K562 (cell line): ENCODE data around the gene PRMT7.

Source experiments
- CTCF ChIP-seq, 3 experiments: IDR thresholded peaks in 2 of 3; conservative IDR thresholded peaks in 1 of 3; 2 replicates each; pipeline ENCODE4 v1.5.1; 2011 to 2012; ENCODE audit warnings: low read length in 3 of 3, mild to moderate bottlenecking in 3 of 3, control low read depth in 2 of 3, improper control_type of control experiment in 1 of 3, inconsistent platforms in 1 of 3, low read depth in 1 of 3, mixed read lengths in 1 of 3, moderate library complexity in 1 of 3; ENCODE audit not compliant: insufficient read depth in 2 of 3
- EP300 ChIP-seq: IDR thresholded peaks from 2 replicates; pipeline ENCODE4 v1.6.1; 2012; ENCODE audit warnings: low read length, improper control_type of control experiment
- ESRRA ChIP-seq: fragments of 450-650 bp; IDR thresholded peaks from 2 replicates; pipeline ENCODE4 v1.6.1; 2014; ENCODE audit warnings: low read depth, mild to moderate bottlenecking, moderate library complexity, borderline replicate concordance
- HDGF ChIP-seq: fragments of 450-650 bp; IDR thresholded peaks from 2 replicates; pipeline ENCODE4 v1.6.1; 2016
- KDM1A ChIP-seq, 2 experiments: fragments of 450-650 bp; IDR thresholded peaks; 2 replicates each; pipeline ENCODE4 v1.6.1; 2016; ENCODE audit warnings: mild to moderate bottlenecking in 2 of 2
- KDM2B ChIP-seq: fragments of 250-450 bp; sonication (Bioruptor Pico); IDR thresholded peaks from 2 replicates; pipeline ENCODE4 v1.8.0; 2021; ENCODE audit warnings: mild to moderate bottlenecking, moderate library complexity
- NFIC ChIP-seq: fragments of 450-650 bp; IDR thresholded peaks from 2 replicates; pipeline ENCODE4 v1.6.1; 2017; ENCODE audit warnings: mild to moderate bottlenecking, inconsistent platforms
- POLR2A ChIP-seq: fragments of 450-650 bp; conservative IDR thresholded peaks from 2 replicates; pipeline ENCODE4 v1.6.1; 2016
- TCFL5 ChIP-seq: fragments of 250-450 bp; sonication (Bioruptor Pico); conservative IDR thresholded peaks from 2 replicates; pipeline ENCODE4 v1.6.1; 2021; ENCODE audit warnings: mild to moderate bottlenecking, moderate library complexity, matching md5 sums
- USF2 ChIP-seq: sonication (generic); formaldehyde crosslinking; IDR thresholded peaks from 2 replicates; pipeline ENCODE4 v1.5.0; 2020; ENCODE audit warnings: missing genetic modification reagents

GRCh38 chr16:68328151-68328859 lies 17.5 kb downstream of the PRMT7 start:
- TF ChIP-seq NFIC (no peak), USF2 (CRISPR knock-in tag) (no peak), KDM1A (IDR thresholded peaks at IDR 0.05) (no peak), TCFL5 (CRISPR knock-in tag) (no peak), ESRRA (no peak), CTCF (IDR thresholded peaks at IDR 0.05 in 2 of 3, conservative IDR thresholded peaks at IDR 0.05 in 1 of 3; ENCODE audit: insufficient read depth in 2 of 3, low read depth in 1 of 3, low read length in 3 of 3) (peak; percentile 95 to 96 (median 95)), HDGF (no peak), EP300 (no peak), KDM2B (CRISPR knock-in tag) (no peak), POLR2A (no peak)
